ENCODE results near the gene PGS1. TPM values are rescaled to one million over a fixed set of nuclear protein-coding genes. Genes with fewer than 3 reads are reported as not detected.

PGS1 gene
- total RNA-seq, 1 donor from 2014 or later = 32.0 TPM

GRCh38 chr17:78408476-78409050, 30.1 kb downstream of the PGS1 start:
- DNase-seq (ENCODE audit: low read depth, low spot score) = no peak

- no peak for DNase-seq (ENCODE audit: low read depth, low spot score)
Measured at GRCh38 chr17:78409191-78409928, 30.9 kb downstream of the PGS1 start.

GRCh38 chr17:78411241-78411857, 32.9 kb downstream of the PGS1 start:
- no peak for DNase-seq (ENCODE audit: low read depth, low spot score)

GRCh38 chr17:78412403-78412802, 34.0 kb downstream of the PGS1 start:
- DNase-seq (ENCODE audit: low read depth, low spot score) = no peak

GRCh38 chr17:78414178-78415162, 36.0 kb downstream of the PGS1 start:
- DNase-seq (ENCODE audit: low read depth, low spot score) = no peak

- DNase-seq (ENCODE audit: low read depth, low spot score) = no peak
Measured at GRCh38 chr17:78415821-78416711, 37.6 kb downstream of the PGS1 start.

- peak; percentile 67 for DNase-seq (ENCODE audit: low read depth, low spot score)
Measured at GRCh38 chr17:78416791-78417530, 38.5 kb downstream of the PGS1 start.

GRCh38 chr17:78417531-78417909, 39.1 kb downstream of the PGS1 start:
- no peak for DNase-seq (ENCODE audit: low read depth, low spot score)

GRCh38 chr17:78418326-78419026, 40.0 kb downstream of the PGS1 start:
- no peak for DNase-seq (ENCODE audit: low read depth, low spot score)

- no peak for DNase-seq (ENCODE audit: low read depth, low spot score)
Measured at GRCh38 chr17:78419970-78420815, 41.7 kb downstream of the PGS1 start.

GRCh38 chr17:78421084-78421533, 42.7 kb downstream of the PGS1 start:
- no peak for DNase-seq (ENCODE audit: low read depth, low spot score)

GRCh38 chr17:78421534-78422266, 43.3 kb downstream of the PGS1 start:
- DNase-seq (ENCODE audit: low read depth, low spot score) = peak; percentile 43

- no peak for DNase-seq (ENCODE audit: low read depth, low spot score)
Measured at GRCh38 chr17:78422267-78422605, 43.8 kb downstream of the PGS1 start.

- DNase-seq (ENCODE audit: low read depth, low spot score) = no peak
Measured at GRCh38 chr17:78422872-78423588, 44.6 kb downstream of the PGS1 start.

- no peak for DNase-seq (ENCODE audit: low read depth, low spot score)
Measured at GRCh38 chr17:78423961-78424675, 45.7 kb downstream of the PGS1 start.

GRCh38 chr17:78425429-78425828, 47.0 kb downstream of the PGS1 start:
- no peak for DNase-seq (ENCODE audit: low read depth, low spot score)
